ENCODE data around the gene SPTSSA.
"Not testable (repeated sequence)": the region's sequence is repeated elsewhere in the genome, so short reads cannot be mapped to it uniquely, and the experiment has no call there.

SPTSSA gene

GRCh38 chr14:34470319-34470718 is 8.3 kb upstream of the SPTSSA start:
- DNase-seq: no peak

- DNase-seq: no peak
These were observed 4.7 kb upstream of the SPTSSA start for GRCh38 chr14:34466691-34467090.

- no peak for DNase-seq
These were observed 3.2 kb upstream of the SPTSSA start for GRCh38 chr14:34465069-34465859.

GRCh38 chr14:34463598-34463961 is 1.5 kb upstream of the SPTSSA start:
- no peak for DNase-seq

GRCh38 chr14:34461334-34462131 is 507 bp downstream of the SPTSSA start:
- DNase-seq: no peak

- no peak for DNase-seq
These were observed 1.2 kb downstream of the SPTSSA start for GRCh38 chr14:34460841-34461240.

GRCh38 chr14:34460295-34460694 is 1.7 kb downstream of the SPTSSA start:
- no peak for DNase-seq

- DNase-seq: no peak
These were observed 4.9 kb downstream of the SPTSSA start for GRCh38 chr14:34457186-34457585.

- no peak for DNase-seq
These were observed 8.8 kb downstream of the SPTSSA start for GRCh38 chr14:34453226-34453625.

GRCh38 chr14:34452258-34452822 is 9.7 kb downstream of the SPTSSA start:
- DNase-seq: no peak

GRCh38 chr14:34450958-34451357 is 11.1 kb downstream of the SPTSSA start:
- no peak for DNase-seq

GRCh38 chr14:34450542-34450915 is 11.5 kb downstream of the SPTSSA start:
- no peak for DNase-seq

GRCh38 chr14:34449819-34450541 is 12.1 kb downstream of the SPTSSA start:
- DNase-seq: no peak

- DNase-seq: no peak
These were observed 22.9 kb downstream of the SPTSSA start for GRCh38 chr14:34439090-34439489.

- DNase-seq: no peak
These were observed 23.6 kb downstream of the SPTSSA start for GRCh38 chr14:34438438-34438837.

- DNase-seq: no peak
These were observed 24.3 kb downstream of the SPTSSA start for GRCh38 chr14:34437729-34438080.

- DNase-seq: no peak
These were observed 24.9 kb downstream of the SPTSSA start for GRCh38 chr14:34436960-34437728.

GRCh38 chr14:34436118-34436905 is 25.7 kb downstream of the SPTSSA start:
- no peak for DNase-seq

- DNase-seq: no peak
These were observed 28.1 kb downstream of the SPTSSA start for GRCh38 chr14:34433957-34434356.

- DNase-seq: not testable (repeated sequence)
These were observed 34.0 kb downstream of the SPTSSA start for GRCh38 chr14:34428102-34428466.
